ENCODE measurements around the gene PIGQ.

- TF ChIP-seq CTCF (IDR thresholded peaks at IDR 0.05; ENCODE audit: low read depth, low read length) (no peak), EZH2phosphoT487 (IDR thresholded peaks at IDR 0.05; ENCODE audit: low read depth) (no peak)
Observed at GRCh38 chr16:593807-594206, 24.0 kb downstream of the PIGQ start.
